Parathyroid adenoma (tissue), 2 donors: ENCODE results near the gene SEZ6L.

Experiments
- H2AFZ ChIP-seq: fragments of 300-600 bp; sonication (generic); one replicate; pipeline ENCODE4 v1.7.0; 2017; ENCODE audit warnings: antibody characterized with exemption, mild to moderate bottlenecking
- H3K27ac ChIP-seq: fragments of 300-600 bp; sonication (generic); one replicate; pipeline ENCODE4 v1.7.0; 2017
- H3K27me3 ChIP-seq: fragments of 300-600 bp; sonication (generic); one replicate; pipeline ENCODE4 v1.7.0; 2017; ENCODE audit warnings: low read length; ENCODE audit not compliant: control insufficient read depth, insufficient read depth
- H3K36me3 ChIP-seq: fragments of 300-600 bp; sonication (generic); one replicate; pipeline ENCODE4 v1.7.0; 2017; ENCODE audit warnings: low read length; ENCODE audit not compliant: control insufficient read depth, insufficient read depth
- H3K4me1 ChIP-seq: fragments of 300-600 bp; sonication (generic); one replicate; pipeline ENCODE4 v1.7.0; 2017; ENCODE audit warnings: control low read depth
- H3K4me2 ChIP-seq: fragments of 300-600 bp; sonication (generic); one replicate; pipeline ENCODE4 v1.7.0; 2017; ENCODE audit warnings: low read length
- H3K4me3 ChIP-seq: fragments of 300-600 bp; sonication (generic); one replicate; pipeline ENCODE4 v1.7.0; 2017; ENCODE audit warnings: low read depth, low read length
- H3K79me2 ChIP-seq: fragments of 300-600 bp; sonication (generic); one replicate; pipeline ENCODE4 v1.7.0; 2017; ENCODE audit warnings: control low read depth
- H3K9ac ChIP-seq: fragments of 300-600 bp; sonication (generic); one replicate; pipeline ENCODE4 v1.7.0; 2017; ENCODE audit warnings: mild to moderate bottlenecking
- H3K9me3 ChIP-seq: fragments of 300-600 bp; sonication (generic); one replicate; pipeline ENCODE4 v1.7.0; 2017; ENCODE audit warnings: low read length; ENCODE audit not compliant: control insufficient read depth
- TF ChIP-seq, protein P1 (sequence below): fragments of 300-600 bp; sonication (generic); IDR thresholded peaks from one replicate; pipeline ENCODE4 v1.7.0; 2017; ENCODE audit warnings: antibody characterized with exemption, mild to moderate bottlenecking
- donor health status: primary hyperparathyroidism.

SEZ6L gene

GRCh38 chr22:26245001-26245400 lies 75.7 kb downstream of the SEZ6L start:
- Histone ChIP-seq H2AFZ (no peak overlapping the region), H3K27ac (no peak overlapping the region)
- TF ChIP-seq, protein P1, sequence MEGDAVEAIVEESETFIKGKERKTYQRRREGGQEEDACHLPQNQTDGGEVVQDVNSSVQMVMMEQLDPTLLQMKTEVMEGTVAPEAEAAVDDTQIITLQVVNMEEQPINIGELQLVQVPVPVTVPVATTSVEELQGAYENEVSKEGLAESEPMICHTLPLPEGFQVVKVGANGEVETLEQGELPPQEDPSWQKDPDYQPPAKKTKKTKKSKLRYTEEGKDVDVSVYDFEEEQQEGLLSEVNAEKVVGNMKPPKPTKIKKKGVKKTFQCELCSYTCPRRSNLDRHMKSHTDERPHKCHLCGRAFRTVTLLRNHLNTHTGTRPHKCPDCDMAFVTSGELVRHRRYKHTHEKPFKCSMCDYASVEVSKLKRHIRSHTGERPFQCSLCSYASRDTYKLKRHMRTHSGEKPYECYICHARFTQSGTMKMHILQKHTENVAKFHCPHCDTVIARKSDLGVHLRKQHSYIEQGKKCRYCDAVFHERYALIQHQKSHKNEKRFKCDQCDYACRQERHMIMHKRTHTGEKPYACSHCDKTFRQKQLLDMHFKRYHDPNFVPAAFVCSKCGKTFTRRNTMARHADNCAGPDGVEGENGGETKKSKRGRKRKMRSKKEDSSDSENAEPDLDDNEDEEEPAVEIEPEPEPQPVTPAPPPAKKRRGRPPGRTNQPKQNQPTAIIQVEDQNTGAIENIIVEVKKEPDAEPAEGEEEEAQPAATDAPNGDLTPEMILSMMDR, result no peak

GRCh38 chr22:26246552-26246951 lies 77.3 kb downstream of the SEZ6L start:
- no peak overlapping the region for H3K4me2 ChIP-seq
- TF ChIP-seq, protein P1, result no peak
- no peaks in the 10 kb centered on the region for H3K36me3 ChIP-seq
- H3K27me3 ChIP-seq, result no peaks in the 10 kb centered on the region
- H3K79me2 ChIP-seq, result no peaks in the 10 kb centered on the region
- no peak overlapping the region for H2AFZ ChIP-seq
- H3K9me3 ChIP-seq, result no peaks in the 10 kb centered on the region
- no peak overlapping the region for H3K27ac ChIP-seq
- no peaks in the 10 kb centered on the region for H3K4me1 ChIP-seq
- no peak overlapping the region for H3K4me3 ChIP-seq
- no peak overlapping the region for H3K9ac ChIP-seq

More at GRCh38 chr22:26245001-26245400, 75.7 kb downstream of the SEZ6L start:
- H3K9me3 ChIP-seq, result no peaks in the 10 kb centered on the region
- H3K36me3 ChIP-seq, result no peaks in the 10 kb centered on the region
- no peak overlapping the region for H3K9ac ChIP-seq
- no peak overlapping the region for H3K4me3 ChIP-seq
- no peak overlapping the region for H3K4me2 ChIP-seq
- no peaks in the 10 kb centered on the region for H3K79me2 ChIP-seq
- H3K4me1 ChIP-seq, result no peaks in the 10 kb centered on the region
- no peaks in the 10 kb centered on the region for H3K27me3 ChIP-seq

DNA sequence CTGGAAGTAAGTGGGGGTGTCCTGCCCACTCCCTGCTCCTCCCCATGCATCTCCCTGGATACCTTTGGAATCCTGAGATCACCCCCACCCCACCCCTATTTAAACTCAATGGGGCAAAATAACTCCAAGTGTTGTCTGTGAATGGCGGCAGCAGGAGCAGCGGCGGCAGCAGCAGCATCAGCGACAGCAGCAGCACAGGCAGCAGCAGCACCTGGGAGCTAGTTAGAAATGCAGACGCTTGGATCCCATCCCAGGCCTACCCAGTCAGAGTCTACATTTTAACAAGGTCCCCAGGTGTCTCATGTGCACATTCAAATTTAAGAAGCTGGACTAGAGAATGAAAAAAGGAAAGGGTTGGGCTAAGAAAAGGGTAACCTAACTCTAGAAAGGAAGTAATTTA lies 82.6 kb downstream of the SEZ6L start:
- no peak overlapping the region for H3K4me2 ChIP-seq
- no peak overlapping the region for H2AFZ ChIP-seq
- H3K36me3 ChIP-seq, result no peaks in the 10 kb centered on the region
- TF ChIP-seq, protein P1, result no peak
- no peaks in the 10 kb centered on the region for H3K27me3 ChIP-seq
- H3K4me1 ChIP-seq, result no peaks in the 10 kb centered on the region
- no peak overlapping the region for H3K9ac ChIP-seq
- no peaks in the 10 kb centered on the region for H3K79me2 ChIP-seq
- no peaks in the 10 kb centered on the region for H3K9me3 ChIP-seq
- no peak overlapping the region for H3K27ac ChIP-seq
- no peak overlapping the region for H3K4me3 ChIP-seq

DNA sequence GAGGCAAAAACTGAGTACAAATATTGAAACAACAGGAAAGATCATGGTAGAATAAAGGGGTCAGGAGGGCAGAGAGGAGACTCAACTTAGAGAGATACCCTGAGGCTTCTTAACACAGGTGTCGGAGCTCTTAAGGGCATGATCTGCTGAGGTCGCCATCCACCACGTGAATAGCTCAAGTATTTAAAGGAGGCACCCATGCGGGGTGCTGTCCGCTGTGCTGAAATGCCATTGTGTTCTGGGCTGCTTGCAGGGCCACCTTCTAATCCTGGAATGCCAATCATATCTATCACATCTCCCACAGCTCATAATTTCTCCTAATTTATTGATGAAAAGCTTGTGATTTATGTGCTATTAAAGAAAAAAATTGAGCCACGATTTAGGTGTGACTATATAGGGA lies 90.2 kb downstream of the SEZ6L start:
- Histone ChIP-seq H3K79me2 (no peaks in the 10 kb centered on the region), H3K4me2 (no peak overlapping the region), H3K9ac (no peak overlapping the region), H3K27ac (no peak overlapping the region), H3K4me3 (no peak overlapping the region), H3K27me3 (no peaks in the 10 kb centered on the region), H2AFZ (no peak overlapping the region), H3K4me1 (no peaks in the 10 kb centered on the region), H3K9me3 (no peaks in the 10 kb centered on the region), H3K36me3 (no peaks in the 10 kb centered on the region)
- TF ChIP-seq, protein P1, result no peak

DNA sequence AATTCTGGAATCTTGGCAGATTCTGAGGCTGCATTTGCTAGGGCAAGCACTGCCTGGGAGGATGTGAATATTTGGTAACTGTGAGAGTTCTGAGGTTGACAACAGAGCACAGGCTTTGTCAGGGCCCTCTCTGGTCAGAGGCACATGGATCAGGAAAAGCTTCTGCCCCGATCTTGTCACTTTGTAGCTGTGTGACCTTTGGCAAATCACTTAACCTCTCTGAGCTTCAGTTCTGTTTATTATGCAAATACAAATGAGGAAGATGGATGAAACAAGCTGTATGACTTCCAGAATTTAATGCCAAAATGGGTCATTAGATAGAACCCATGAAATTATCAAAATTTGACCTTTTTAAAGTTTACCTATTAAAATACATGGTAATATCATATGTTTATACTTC lies 94.9 kb downstream of the SEZ6L start:
- Histone ChIP-seq H2AFZ (no peak overlapping the region), H3K27ac (no peak overlapping the region), H3K4me3 (no peak overlapping the region), H3K9ac (no peak overlapping the region), H3K9me3 (no peaks in the 10 kb centered on the region), H3K4me1 (no peaks in the 10 kb centered on the region), H3K36me3 (no peaks in the 10 kb centered on the region), H3K79me2 (no peaks in the 10 kb centered on the region), H3K27me3 (no peaks in the 10 kb centered on the region), H3K4me2 (no peak overlapping the region)
- TF ChIP-seq, protein P1, result no peak
